HG03159 (cell line): ENCODE results near the gene GALC.

Source experiments
- ATAC-seq: cut with Tn5 transposase; IDR thresholded peaks from one replicate; pipeline ENCODE4 v1.9.1; 2021; ENCODE audit warnings: mild to moderate bottlenecking, moderate library complexity; ENCODE audit not compliant: unreplicated experiment

The GALC gene

GRCh38 chr14:87960013-87960787, 32.8 kb downstream of the GALC start:
- no peak for ATAC-seq

GRCh38 chr14:87955501-87955900, 37.5 kb downstream of the GALC start:
- ATAC-seq: no peak

- peak; percentile 86 for ATAC-seq
These were observed 40.5 kb downstream of the GALC start for GRCh38 chr14:87952307-87953094.

- ATAC-seq: no peak
These were observed 47.9 kb downstream of the GALC start for GRCh38 chr14:87944987-87945604.

- ATAC-seq: peak; percentile 28
These were observed 52.1 kb downstream of the GALC start for GRCh38 chr14:87940894-87941293.

- ATAC-seq: peak; percentile 98
These were observed 52.6 kb downstream of the GALC start for GRCh38 chr14:87940382-87940781.

GRCh38 chr14:87935886-87936285, 57.1 kb downstream of the GALC start:
- ATAC-seq: no peak

GRCh38 chr14:87935081-87935828, 57.7 kb downstream of the GALC start:
- ATAC-seq: no peak

- no peak for ATAC-seq
These were observed 58.8 kb downstream of the GALC start for GRCh38 chr14:87934185-87934584.

- ATAC-seq: no peak
These were observed 76.1 kb downstream of the GALC start for GRCh38 chr14:87916886-87917275.

GRCh38 chr14:87916103-87916885, 76.7 kb downstream of the GALC start:
- no peak for ATAC-seq

GRCh38 chr14:87908550-87908949, 84.4 kb downstream of the GALC start:
- no peak for ATAC-seq

GRCh38 chr14:87901652-87902051, 91.3 kb downstream of the GALC start:
- no peak for ATAC-seq

GRCh38 chr14:87901236-87901635, 91.7 kb downstream of the GALC start:
- no peak for ATAC-seq

GRCh38 chr14:87899228-87899627, 93.8 kb downstream of the GALC start:
- ATAC-seq: no peak

GRCh38 chr14:87898301-87898700, 94.7 kb downstream of the GALC start:
- no peak for ATAC-seq

GRCh38 chr14:87896393-87897380, 96.3 kb downstream of the GALC start:
- peak; percentile 66 for ATAC-seq

- ATAC-seq: no peak
These were observed 98.1 kb downstream of the GALC start for GRCh38 chr14:87894920-87895319.

- no peak for ATAC-seq
These were observed 100.2 kb downstream of the GALC start for GRCh38 chr14:87892763-87893162.
